HepG2 (cell line): Measurements from ENCODE around the gene CXCL17. TPM values are rescaled to one million over a fixed set of nuclear protein-coding genes. Genes with fewer than 3 reads are reported as not detected.

Source experiments
- ATAC-seq: fragments of 200-7000 bp; cut with Tn5 transposase; 3 replicates; pipeline ENCODE4 v1.9.1; 2020; ENCODE audit warnings: mild to moderate bottlenecking, moderate library complexity
- BruUV-seq: library from RNA; stranded (reverse); fragments of 400-500 nt; replicated peaks from 2 replicates; lab custom pipeline; 2021; lab: Mats Ljungman, UMichigan
- CTCF ChIA-PET: fragments of 300-600 bp; formaldehyde crosslinking; extraction: SDS; loops from one replicate; lab custom pipeline; 2021; ENCODE audit warnings: low total read pairs, inconsistent platforms, low intra/inter-chr PET ratio; lab: Yijun Ruan, JAX
- POLR2A ChIA-PET: fragments of 350-600 bp; sonication (Branson Sonifier 250); formaldehyde crosslinking; loops from one replicate; lab custom pipeline; 2020; ENCODE audit warnings: antibody characterized with exemption, inconsistent platforms; lab: Yijun Ruan, JAX
- DNase-seq: peaks from one replicate; pipeline ENCODE4 v3.0.0-alpha.2; 2015; ENCODE audit warnings: low spot score
- FAIRE-seq: peaks from 3 replicates; lab custom pipeline; 2011; peaks lifted over from hg19 to GRCh38; lab: Jason Lieb, UNC
- H2AFZ ChIP-seq: one replicate; pipeline ENCODE4 v1.6.1; 2011; ENCODE audit warnings: low read length, inconsistent platforms
- H3K27ac ChIP-seq: fragments of 300-600 bp; 3 replicates; pipeline ENCODE4 v1.8.0; 2011; ENCODE audit warnings: mixed run types, mild to moderate bottlenecking, mixed read lengths, low read length, inconsistent platforms; ENCODE audit not compliant: insufficient read depth; ENCODE audit errors: extremely low read length
- H3K27me3 ChIP-seq, 2 experiments: fragments of 200-600 bp in 1 of 2; 2 replicates in 1 of 2; 3 replicates in 1 of 2; pipeline versions ENCODE4 v1.6.0 to v1.8.0; 2011; ENCODE audit warnings: low read length in 2 of 2, mild to moderate bottlenecking in 2 of 2, moderate library complexity in 2 of 2, inconsistent platforms in 1 of 2; ENCODE audit not compliant: insufficient read depth in 2 of 2, control insufficient read depth in 1 of 2
- H3K36me3 ChIP-seq, 2 experiments: fragments of 200-600 bp in 1 of 2; replicated peaks in 1 of 2; 2 replicates in 1 of 2; 3 replicates in 1 of 2; pipeline versions ENCODE4 v1.5.1 to v1.8.0; 2011; ENCODE audit warnings: low read length in 2 of 2, inconsistent platforms in 1 of 2; ENCODE audit not compliant: insufficient read depth in 2 of 2, control insufficient read depth in 1 of 2
- H3K4me1 ChIP-seq: 2 replicates; pipeline ENCODE4 v1.5.1; 2012; ENCODE audit warnings: low read length, inconsistent platforms; ENCODE audit not compliant: insufficient read depth
- H3K4me2 ChIP-seq: 2 replicates; pipeline ENCODE4 v1.6.0; 2011; ENCODE audit warnings: low read depth, low read length, inconsistent platforms
- H3K4me3 ChIP-seq, 3 experiments: fragments of 200-600 bp in 1 of 3; sonication (generic), shearing (Covaris generic) in 1 of 3; replicated peaks in 1 of 3; 2 replicates each; pipeline ENCODE4 v1.5.1; 2011 to 2016; ENCODE audit warnings: low read length in 3 of 3, inconsistent platforms in 2 of 3, low read depth in 2 of 3, mild to moderate bottlenecking in 2 of 3, control low read depth in 1 of 3, mixed read lengths in 1 of 3; ENCODE audit not compliant: insufficient read depth in 1 of 3
- H3K79me2 ChIP-seq: one replicate; pipeline ENCODE4 v1.6.1; 2011; ENCODE audit warnings: low read length, inconsistent platforms; ENCODE audit not compliant: insufficient read depth
- H3K9ac ChIP-seq: 2 replicates; pipeline ENCODE4 v1.6.0; 2011; ENCODE audit warnings: mild to moderate bottlenecking, low read depth, low read length, inconsistent platforms; ENCODE audit not compliant: insufficient read depth
- H3K9me3 ChIP-seq: 2 replicates; pipeline ENCODE4 v1.5.1; 2012; ENCODE audit warnings: mild to moderate bottlenecking, low read length
- H4K20me1 ChIP-seq: 2 replicates; pipeline ENCODE4 v1.6.0; 2011; ENCODE audit warnings: inconsistent platforms, mild to moderate bottlenecking, low read length, moderate library complexity; ENCODE audit not compliant: insufficient read depth
- AGO1 ChIP-seq: fragments of 200-400 bp; formaldehyde crosslinking; IDR thresholded peaks from 2 replicates; pipeline ENCODE4 v1.6.1; 2017; ENCODE audit warnings: mild to moderate bottlenecking, low read depth, low read length, moderate library complexity; ENCODE audit not compliant: poor library complexity, severe bottlenecking
- CEBPB ChIP-seq: IDR thresholded peaks from 2 replicates; pipeline ENCODE4 v1.6.1; 2011; ENCODE audit warnings: low read depth, low read length, improper control_type of control experiment, borderline replicate concordance
- CEBPG ChIP-seq: IDR thresholded peaks from 2 replicates; pipeline ENCODE4 v1.6.1; 2016
- EP300 ChIP-seq, 3 experiments: sonication (generic) in 1 of 3; formaldehyde crosslinking in 1 of 3; IDR thresholded peaks; 2 replicates each; pipeline versions ENCODE4 v1.5.1 to v1.6.1; 2011 to 2020; ENCODE audit warnings: low read depth in 2 of 3, low read length in 2 of 3, borderline replicate concordance in 1 of 3, improper control_type of control experiment in 1 of 3, mild to moderate bottlenecking in 1 of 3, missing genetic modification reagents in 1 of 3, moderate library complexity in 1 of 3
- ETV5 ChIP-seq: IDR thresholded peaks from 2 replicates; pipeline ENCODE4 v1.6.1; 2018; ENCODE audit warnings: missing biosample characterization, missing genetic modification reagents, inconsistent platforms, borderline replicate concordance
- FOSL2 ChIP-seq: sonication (generic); formaldehyde crosslinking; IDR thresholded peaks from 2 replicates; pipeline ENCODE4 v1.4.0; 2020; ENCODE audit warnings: missing genetic modification reagents
- GABPB1 ChIP-seq: IDR thresholded peaks from 2 replicates; pipeline ENCODE4 v1.6.1; 2016; ENCODE audit warnings: mild to moderate bottlenecking, missing genetic modification reagents, moderate library complexity, missing compliant biosample characterization
- NONO ChIP-seq, 2 experiments: fragments of 450-650 bp in 1 of 2; sonication (generic) in 1 of 2; formaldehyde crosslinking in 1 of 2; IDR thresholded peaks in 1 of 2; conservative IDR thresholded peaks in 1 of 2; 2 replicates each; pipeline versions ENCODE4 v1.6.1 to v1.8.0; 2017 to 2022; ENCODE audit warnings: mild to moderate bottlenecking in 1 of 2, missing genetic modification reagents in 1 of 2, moderate library complexity in 1 of 2
- NR2F6 ChIP-seq, 2 experiments: IDR thresholded peaks; 2 replicates each; pipeline ENCODE4 v1.6.1; 2016; ENCODE audit warnings: antibody characterized with exemption in 1 of 2, mild to moderate bottlenecking in 1 of 2
- YEATS4 ChIP-seq: sonication (generic); formaldehyde crosslinking; IDR thresholded peaks from 2 replicates; pipeline ENCODE4 v1.4.0; 2020; ENCODE audit warnings: missing genetic modification reagents, borderline replicate concordance
- ZNF770 ChIP-seq: sonication (generic); formaldehyde crosslinking; IDR thresholded peaks from 2 replicates; pipeline ENCODE4 v1.5.0; 2020; ENCODE audit warnings: mild to moderate bottlenecking, missing genetic modification reagents
- WGBS: methylation state at CpG from one replicate; pipeline ENCODE4 v1.1.6; 2017; ENCODE audit warnings: low lambda C conversion rate; 5-methylcytosine and 5-hydroxymethylcytosine counted together
- in situ Hi-C: cut with HindIII; loops from 2 replicates; pipeline ENCODE4 v1.10.0; 2017; ENCODE audit warnings: low pct_unique_long_range_greater_than_20kb; ENCODE audit not compliant: extremely low pct_ligation_motif_present
- intact Hi-C: fragments of 100-400 bp; cut with micrococcal nuclease; formaldehyde crosslinking; loops from one replicate; pipeline ENCODE4 v1.10.0; 2022; ENCODE audit not compliant: unreplicated experiment
- polyA plus RNA-seq, 8 experiments: library from polyadenylated mRNA; depleted of rRNA in 3 of 8; stranded (reverse) in 7 of 8; unstranded in 1 of 8; fragments of >200 nt; fragmentation: Illumina TruSeq in 4 of 8; extraction: Trizol in 4 of 8; gene quantifications; 2 replicates each; pipeline versions ENCODE4 v1.2.1 to v1.2.3, GENCODE V29; 2011 to 2016; ENCODE audit warnings: low read depth in 4 of 8, missing spikeins in 1 of 8, mixed read lengths in 1 of 8; ENCODE audit not compliant: insufficient read depth in 1 of 8
- total RNA-seq, 5 experiments: library from RNA; depleted of rRNA; stranded (reverse); fragments of >200 nt; fragmentation: Illumina TruSeq; extraction: Trizol; gene quantifications; 2 replicates each; pipeline ENCODE4 v1.2.3, GENCODE V29; 2016; ENCODE audit warnings: low read depth in 1 of 5
- TF ChIP-seq, protein P1 (sequence below): sonication (generic); formaldehyde crosslinking; IDR thresholded peaks from 2 replicates; pipeline ENCODE4 v1.4.0; 2020; ENCODE audit warnings: missing genetic modification reagents

The CXCL17 gene
- total and polyA plus RNA-seq, 2 of the 13 experiments (the other 11 are each of a cell fraction or from before 2014, with no cell fraction given), result 0.12 TPM; not detected in 1

GRCh38 chr19:42469311-42470235 is 26.8 kb upstream of the CXCL17 start:
- 59% methylated on average over 8 of the region's 8 CpGs for WGBS
- peak; percentile 71 for FAIRE-seq
- no TSS peak for BruUV-seq

More at GRCh38 chr19:42469311-42470235, 26.8 kb upstream of the CXCL17 start:
- TF ChIP-seq NR2F6 (IDR thresholded peaks at IDR 0.05), result no peak; the same call in 1 of the 2 replicates
- TF ChIP-seq NR2F6 (CRISPR knock-in tag; IDR thresholded peaks at IDR 0.05), result peak; percentile 49; the same call in 1 of the 2 replicates
- TF ChIP-seq YEATS4 (CRISPR knock-in tag), result no peak
- 0 out of 2 replicates have a peak, but pooled peaks have one; percentile 23 for TF ChIP-seq GABPB1 (CRISPR knock-in tag)
- TF ChIP-seq AGO1, result no peak
- peak; percentile 8; the same call in 1 of the 2 replicates for TF ChIP-seq CEBPG (CRISPR knock-in tag)
- peak; percentile 31; the same call in 1 of the 2 replicates for TF ChIP-seq CEBPB
- TF ChIP-seq FOSL2 (CRISPR knock-in tag), result peak; percentile 57
- peak; percentile 61; the same call in 1 of the 2 replicates for TF ChIP-seq ETV5 (CRISPR knock-in tag)
- TF ChIP-seq EP300 (IDR thresholded peaks at IDR 0.05; ENCODE audit: low read depth in 2 of 2, low read length in 2 of 2), result peak in 1 of 2 experiments; percentile 20; a peak in 1 of 4 replicates
- no peak for TF ChIP-seq EP300 (CRISPR knock-in tag; IDR thresholded peaks at IDR 0.05; ENCODE audit: borderline replicate concordance)
- TF ChIP-seq NONO (IDR thresholded peaks at IDR 0.05), result no peak
- no peak for TF ChIP-seq NONO (CRISPR knock-in tag; conservative IDR thresholded peaks at IDR 0.05)
- TF ChIP-seq, protein P1, sequence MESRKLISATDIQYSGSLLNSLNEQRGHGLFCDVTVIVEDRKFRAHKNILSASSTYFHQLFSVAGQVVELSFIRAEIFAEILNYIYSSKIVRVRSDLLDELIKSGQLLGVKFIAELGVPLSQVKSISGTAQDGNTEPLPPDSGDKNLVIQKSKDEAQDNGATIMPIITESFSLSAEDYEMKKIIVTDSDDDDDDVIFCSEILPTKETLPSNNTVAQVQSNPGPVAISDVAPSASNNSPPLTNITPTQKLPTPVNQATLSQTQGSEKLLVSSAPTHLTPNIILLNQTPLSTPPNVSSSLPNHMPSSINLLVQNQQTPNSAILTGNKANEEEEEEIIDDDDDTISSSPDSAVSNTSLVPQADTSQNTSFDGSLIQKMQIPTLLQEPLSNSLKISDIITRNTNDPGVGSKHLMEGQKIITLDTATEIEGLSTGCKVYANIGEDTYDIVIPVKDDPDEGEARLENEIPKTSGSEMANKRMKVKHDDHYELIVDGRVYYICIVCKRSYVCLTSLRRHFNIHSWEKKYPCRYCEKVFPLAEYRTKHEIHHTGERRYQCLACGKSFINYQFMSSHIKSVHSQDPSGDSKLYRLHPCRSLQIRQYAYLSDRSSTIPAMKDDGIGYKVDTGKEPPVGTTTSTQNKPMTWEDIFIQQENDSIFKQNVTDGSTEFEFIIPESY (CRISPR knock-in tag), result peak; percentile 13; the same call in 1 of the 2 replicates
- TF ChIP-seq ZNF770, result peak; percentile 73
- ATAC-seq, result no peak
- Histone ChIP-seq H3K4me2 (no peak overlapping the region), H3K9me3 (no peaks in the 10 kb centered on the region), H3K9ac (0 out of 2 replicates have a peak overlapping the region, but pooled peaks have one; percentile 0), H3K36me3 (no peaks in the 10 kb centered on the region), H3K4me1 (peaks cover 72% of the 10 kb centered on the region), H3K79me2 (no peaks in the 10 kb centered on the region), H3K27me3 (no peaks in the 10 kb centered on the region), H3K27ac (no peak overlapping the region), H4K20me1 (no peaks in the 10 kb centered on the region), H2AFZ (no peak overlapping the region), H3K4me3 (no peak overlapping the region)
- intact Hi-C loops (no loop called here), in situ Hi-C loops (no loop called here)
- ChIA-PET CTCF (no interaction called here), POLR2A (interaction anchor here (4.5 kb wide), 1 partner anchor 29 kb away, joined by 25 read pairs; no protein-coding TSS in a partner anchor)
- peak; percentile 50 for DNase-seq
